Measurements from ENCODE around the gene PTPRK. TPM values are rescaled to one million over a fixed set of nuclear protein-coding genes. Genes with fewer than 3 reads are reported as not detected.

PTPRK gene
- total and polyA plus RNA-seq, 2 of the 8 experiments (the other 6 are each of a cell fraction or from before 2014, with no cell fraction given): 11.4 to 47.3 TPM

DNA sequence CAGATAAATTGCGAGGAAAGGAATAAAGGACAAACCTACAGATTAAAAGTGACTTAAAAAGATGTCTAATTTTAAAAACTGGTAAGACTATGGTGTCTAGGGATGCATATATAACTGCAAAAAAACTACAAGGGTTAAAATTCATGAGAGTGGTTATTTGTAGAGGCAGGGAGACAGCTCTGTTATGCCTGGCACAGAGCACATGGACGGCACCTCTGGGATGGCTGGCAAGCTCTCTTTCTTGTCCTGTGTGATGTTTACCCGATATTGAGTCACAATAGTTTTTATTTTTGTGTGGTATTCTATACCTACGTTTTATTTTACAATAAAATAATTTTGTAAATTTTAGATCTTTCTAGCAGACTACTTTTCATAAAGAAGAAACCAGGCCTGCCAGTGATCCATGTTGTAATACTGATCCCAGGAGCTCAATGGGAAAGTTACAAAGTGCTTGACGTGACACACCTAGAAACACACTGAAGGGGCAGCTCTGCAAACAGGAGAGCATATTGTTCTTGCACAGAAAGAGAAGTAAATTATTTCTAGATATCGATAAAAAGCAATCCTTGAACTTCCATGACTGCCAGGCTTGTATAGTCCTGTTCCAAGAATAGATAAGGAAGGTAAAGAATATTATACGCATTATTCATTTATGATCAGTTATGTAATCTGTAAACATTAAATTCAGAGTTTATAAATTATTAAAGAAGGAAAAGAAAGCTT lies 290.0 kb downstream of the PTPRK start:
- FAIRE-seq: no peak
- POLR2A ChIA-PET (ENCODE audit: partially characterized antibody): no interaction called here
- no peak overlapping the region for H4K5ac ChIP-seq (ENCODE audit: insufficient read length, low read depth, low read length)
- no peak for TF ChIP-seq HDAC2 (IDR thresholded peaks at IDR 0.05; ENCODE audit: borderline replicate concordance in 1 of 2, low read depth in 2 of 2, low read length in 2 of 2)
- TF ChIP-seq ASH2L (IDR thresholded peaks at IDR 0.05; ENCODE audit: low read length): no peak
- no peak for TF ChIP-seq NANOG (IDR thresholded peaks at IDR 0.05; ENCODE audit: insufficient read depth, low read depth, low read length, poor library complexity, severe bottlenecking)
- no peak for TF ChIP-seq CEBPB (IDR thresholded peaks at IDR 0.05; ENCODE audit: low read depth, low read length)
- TF ChIP-seq RAD21 (IDR thresholded peaks at IDR 0.05 in 1 of 2, conservative IDR thresholded peaks at IDR 0.05 in 1 of 2; ENCODE audit: low read depth in 2 of 2, low read length in 2 of 2): no peak
- TF ChIP-seq MAFK (IDR thresholded peaks at IDR 0.05; ENCODE audit: low read depth, low read length): no peak
- TF ChIP-seq RNF2 (IDR thresholded peaks at IDR 0.05; ENCODE audit: borderline replicate concordance, low read depth, low read length, missing control alignments, poor library complexity, severe bottlenecking): no peak
- TF ChIP-seq SIX5 (IDR thresholded peaks at IDR 0.05; ENCODE audit: low read depth, low read length): no peak
- TF ChIP-seq CHD1 (IDR thresholded peaks at IDR 0.05; ENCODE audit: low read depth, low read length): no peak
- TF ChIP-seq ATF2 (IDR thresholded peaks at IDR 0.05; ENCODE audit: low read length): no peak

More for the DNA sequence above, 290.0 kb downstream of the PTPRK start:
- H2BK120ac ChIP-seq (replicated peaks; ENCODE audit: low read depth, low read length): no peak overlapping the region
- H3K14ac ChIP-seq (ENCODE audit: insufficient read length): no peak overlapping the region
- no peak overlapping the region for H3K56ac ChIP-seq (replicated peaks; ENCODE audit: insufficient read length, low read depth, low read length)
- no peak overlapping the region for H4K91ac ChIP-seq (replicated peaks; ENCODE audit: insufficient read length, low read length)
- no peaks in the 10 kb centered on the region for H3K4me1 ChIP-seq (replicated peaks in 1 of 4; ENCODE audit: control insufficient read depth in 3 of 4, insufficient read depth in 4 of 4, low read length in 3 of 4)
- H3K79me1 ChIP-seq (ENCODE audit: low read depth, low read length): no peaks in the 10 kb centered on the region
- H4K20me1 ChIP-seq (replicated peaks in 1 of 2; ENCODE audit: control insufficient read depth in 1 of 2, insufficient read depth in 2 of 2, low read length in 2 of 2): no peaks in the 10 kb centered on the region
- H2AFZ ChIP-seq (ENCODE audit: low read length): no peak overlapping the region
- no peak overlapping the region for H2BK15ac ChIP-seq (ENCODE audit: low read length)
- no peak overlapping the region for H3K4ac ChIP-seq (replicated peaks; ENCODE audit: insufficient read length, low read depth, low read length)
- H2AK5ac ChIP-seq (ENCODE audit: low read depth, low read length): no peak overlapping the region
- no peaks in the 10 kb centered on the region for H3K9me3 ChIP-seq (ENCODE audit: insufficient read depth in 2 of 2, low read depth in 1 of 2, low read length in 1 of 2)
- H3K4me3 ChIP-seq (ENCODE audit: extremely low read depth in 1 of 4, insufficient read depth in 2 of 4, low read depth in 3 of 4, low read length in 4 of 4): no peak overlapping the region
- 93% methylated on average over 7 of the region's 7 CpGs; no CpG with 5 or more reads in 1 of the 2 experiments for WGBS, 2 experiments (ENCODE audit: extremely low coverage in 1 of 2, insufficient coverage in 1 of 2, insufficient read length in 1 of 2, insufficient replicate concordance in 2 of 2, low coverage in 1 of 2, low lambda C conversion rate in 2 of 2, missing lambda C conversion rate in 1 of 2)
- no peak overlapping the region for H3K4me2 ChIP-seq (ENCODE audit: insufficient read depth in 1 of 2, low read depth in 2 of 2, low read length in 2 of 2)
- H3K36me3 ChIP-seq (ENCODE audit: control insufficient read depth in 2 of 4, insufficient read depth in 4 of 4, low read length in 3 of 4): no peaks in the 10 kb centered on the region
- CTCF ChIA-PET (ENCODE audit: partially characterized antibody): interaction anchor here (0.9 to 1.7 kb wide), 2 partner anchors 15 to 97 kb away, joined by 3 to 5 read pairs; no protein-coding TSS in a partner anchor
- H3K79me2 ChIP-seq (ENCODE audit: control insufficient read depth in 1 of 2, insufficient read depth in 2 of 2, low read length in 2 of 2): no peaks in the 10 kb centered on the region
- H3K27ac ChIP-seq (ENCODE audit: low read depth, low read length): no peak overlapping the region
- no peak overlapping the region for H2BK20ac ChIP-seq (ENCODE audit: low read length)
- DNase-seq (ENCODE audit: low read depth in 1 of 2, low spot score in 2 of 2): no peak
- no peak overlapping the region for H3K23ac ChIP-seq (ENCODE audit: insufficient read length)
- no peak overlapping the region for H3K9ac ChIP-seq (replicated peaks in 1 of 4; ENCODE audit: extremely low read depth in 1 of 4, low read depth in 3 of 4, low read length in 3 of 4)
- no peaks in the 10 kb centered on the region for H3K23me2 ChIP-seq (ENCODE audit: low read depth, low read length)
- no peaks in the 10 kb centered on the region for H3K27me3 ChIP-seq (replicated peaks in 1 of 4; ENCODE audit: control insufficient read depth in 3 of 4, extremely low read depth in 1 of 4, insufficient read depth in 3 of 4, low read length in 3 of 4)
- H3K18ac ChIP-seq (ENCODE audit: extremely low read depth, low read length): no peak overlapping the region
- no peak overlapping the region for H2BK12ac ChIP-seq (ENCODE audit: low read depth, low read length)
- no peak overlapping the region for H2BK5ac ChIP-seq (ENCODE audit: low read depth, low read length)
- H4K8ac ChIP-seq (ENCODE audit: extremely low read depth, insufficient read depth, low read length): no peak overlapping the region
